Raji (cell line): ENCODE data around the gene TEX11.

Experiments used
- POLR2A ChIP-seq: IDR thresholded peaks from 2 replicates; pipeline ENCODE4 v1.6.1; 2011; ENCODE audit warnings: low read depth, low read length, control low read depth; ENCODE audit not compliant: insufficient read depth

The TEX11 gene

GRCh38 chrX:70908541-70908940 lies at the start of gene TEX11:
Gene TEX11 (minus strand): TSS chrX:70908711. CDS start chrX:70907789, 922 bp downstream.
- no peak for TF ChIP-seq POLR2A

GRCh38 chrX:70954871-70955270 lies 46.4 kb upstream of the TEX11 start:
- no peak for TF ChIP-seq POLR2A

GRCh38 chrX:70924294-70924911 lies 15.9 kb upstream of the TEX11 start:
- TF ChIP-seq POLR2A, result no peak

DNA sequence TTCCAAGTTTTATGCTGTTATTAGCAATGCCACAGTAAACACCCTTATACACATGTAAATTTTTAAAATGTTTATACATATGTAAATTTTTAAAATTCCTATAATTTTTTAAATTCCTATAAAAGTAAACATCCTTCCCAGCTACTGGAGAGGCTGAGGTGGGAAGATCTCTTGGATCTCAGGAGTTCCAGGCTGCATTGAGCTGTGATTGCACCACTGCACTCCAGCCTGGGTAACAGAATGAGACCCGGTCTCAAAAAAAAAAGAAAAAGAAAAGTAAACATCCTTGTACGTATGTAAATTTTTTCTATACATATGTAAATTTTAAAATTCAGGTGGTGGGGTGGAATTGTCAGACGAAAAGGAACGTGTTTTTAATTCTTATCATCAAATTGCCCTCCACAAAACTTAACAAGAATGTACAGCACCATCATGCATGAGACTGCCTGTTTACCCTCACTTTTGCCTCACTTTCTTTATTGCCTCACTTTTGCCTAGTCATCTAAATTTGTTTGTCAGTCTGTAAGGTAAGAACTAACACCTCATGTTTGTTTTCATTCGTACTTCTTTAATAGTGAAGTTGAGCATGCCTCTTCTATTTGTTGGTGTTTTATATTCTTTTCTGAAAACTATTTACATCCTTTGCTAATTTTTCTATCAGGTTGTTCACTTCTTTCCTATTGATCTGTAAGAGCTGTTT lies 14.4 kb upstream of the TEX11 start:
- no peak for TF ChIP-seq POLR2A

DNA sequence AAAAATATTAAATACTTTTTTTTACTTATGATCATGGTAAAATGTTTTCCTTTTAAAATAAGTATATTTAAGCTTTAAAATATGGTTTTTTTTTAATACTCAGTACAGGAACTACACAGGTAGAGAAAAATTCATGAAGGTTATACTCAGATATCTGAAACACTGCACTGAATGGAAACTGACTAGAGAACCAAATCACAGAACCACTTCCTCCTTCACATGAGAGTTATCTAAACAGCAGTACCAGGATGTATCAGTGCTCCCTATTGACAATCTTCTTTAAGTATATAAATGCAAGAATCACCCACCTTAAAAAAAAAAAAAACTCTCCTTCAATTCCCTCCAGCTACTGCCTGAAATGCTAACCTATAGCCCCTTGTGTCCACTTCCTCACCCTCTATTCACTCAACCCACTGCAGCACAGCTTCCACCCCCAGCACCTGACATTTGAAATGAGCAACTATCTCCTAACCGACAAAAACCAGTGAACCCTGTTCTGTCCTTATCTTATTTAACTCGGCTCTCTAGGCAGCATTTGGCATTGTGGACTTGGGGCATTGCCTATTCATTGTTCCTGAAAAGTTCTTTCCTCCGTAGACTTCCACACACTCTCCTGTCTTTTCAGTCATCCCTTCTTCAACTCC lies 13.3 kb upstream of the TEX11 start:
- no peak for TF ChIP-seq POLR2A

GRCh38 chrX:70916754-70917153 lies 8.2 kb upstream of the TEX11 start:
- TF ChIP-seq POLR2A, result no peak

GRCh38 chrX:70907900-70908299 lies 611 bp downstream of the TEX11 start:
- no peak for TF ChIP-seq POLR2A

- TF ChIP-seq POLR2A, result no peak
Observed at GRCh38 chrX:70901465-70901864, 7.0 kb downstream of the TEX11 start.

- no peak for TF ChIP-seq POLR2A
Observed at GRCh38 chrX:70878902-70879301, 29.6 kb downstream of the TEX11 start.

- TF ChIP-seq POLR2A, result no peak
Observed at GRCh38 chrX:70852294-70852693, 56.2 kb downstream of the TEX11 start.

DNA sequence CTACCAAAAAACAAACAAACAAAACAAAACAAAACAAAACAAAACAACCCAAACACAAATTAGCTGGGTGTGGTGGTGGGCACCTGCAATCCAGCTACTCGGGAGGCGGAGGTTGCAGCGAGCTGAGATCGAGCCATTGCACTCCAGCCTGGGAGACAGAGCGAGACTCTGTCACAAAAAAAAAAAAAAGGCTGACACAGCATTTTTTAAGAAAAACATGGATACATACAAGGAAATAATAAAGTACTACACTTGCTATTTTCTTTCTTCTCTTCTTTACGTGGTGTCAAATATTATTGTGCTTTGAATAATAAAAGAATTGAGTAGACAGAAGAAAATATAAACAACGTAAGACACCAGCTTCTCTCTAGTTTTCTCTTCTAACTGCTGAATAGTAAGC lies 73.9 kb downstream of the TEX11 start:
- no peak for TF ChIP-seq POLR2A

DNA sequence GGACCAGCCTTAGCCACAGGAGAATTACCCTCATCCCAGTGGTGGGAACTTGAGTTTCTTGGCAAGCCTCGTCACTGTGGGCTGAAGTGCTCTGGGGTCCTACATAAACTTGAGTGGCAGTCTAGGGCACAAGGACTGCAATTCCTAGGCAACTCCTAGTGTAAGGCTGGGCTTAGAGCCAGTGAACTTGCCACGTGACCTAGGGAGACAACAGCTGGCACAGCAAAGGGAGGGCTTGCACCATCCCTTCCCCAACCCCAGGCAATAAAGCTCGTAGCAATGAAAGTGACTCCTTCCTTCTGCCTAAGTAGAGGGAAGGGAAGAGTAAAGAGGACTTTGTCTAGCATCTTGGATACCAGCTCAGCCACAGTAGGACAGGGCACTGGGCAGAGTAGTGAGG lies 81.8 kb downstream of the TEX11 start:
- TF ChIP-seq POLR2A, result no peak

DNA sequence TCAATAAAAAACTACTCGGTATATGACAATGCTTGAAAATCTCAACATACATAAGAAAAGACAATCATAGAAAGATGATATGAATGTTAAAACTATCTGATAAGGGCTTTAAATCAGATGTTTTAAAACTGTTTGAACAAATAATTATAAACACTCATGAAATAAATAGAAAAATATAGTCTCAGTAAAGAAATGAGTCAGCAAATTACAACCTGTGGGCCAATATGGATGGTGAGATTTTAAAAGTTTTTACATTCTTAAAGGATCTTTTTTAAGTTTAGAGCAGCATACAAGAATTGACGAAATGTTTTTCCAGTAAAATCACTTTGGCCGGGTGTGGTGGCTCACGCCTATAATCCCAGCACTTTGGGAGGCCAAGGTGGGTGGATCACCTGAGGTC lies 83.1 kb downstream of the TEX11 start:
- TF ChIP-seq POLR2A, result no peak

GRCh38 chrX:70808942-70809940 lies 99.3 kb downstream of the TEX11 start:
- TF ChIP-seq POLR2A, result no peak

DNA sequence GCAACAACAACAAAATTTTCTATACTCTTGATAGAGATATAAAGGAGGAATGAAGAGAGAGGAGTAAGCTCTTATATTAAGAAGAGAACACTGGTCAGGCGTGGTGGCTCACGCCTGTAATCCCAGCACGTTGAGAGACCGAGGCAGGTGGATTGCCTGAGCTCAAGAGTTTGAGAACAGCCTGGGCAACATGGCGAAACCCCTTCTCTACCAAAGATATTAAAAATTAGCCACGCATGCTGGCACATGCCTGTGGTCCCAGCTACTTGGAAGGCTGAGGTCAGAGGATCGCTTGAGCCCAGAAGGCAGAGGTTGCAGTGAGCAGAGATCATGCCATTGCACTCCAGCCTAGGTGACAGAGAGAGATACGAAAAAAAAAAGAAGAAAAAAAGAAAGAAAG lies 102.4 kb downstream of the TEX11 start:
- no peak for TF ChIP-seq POLR2A

DNA sequence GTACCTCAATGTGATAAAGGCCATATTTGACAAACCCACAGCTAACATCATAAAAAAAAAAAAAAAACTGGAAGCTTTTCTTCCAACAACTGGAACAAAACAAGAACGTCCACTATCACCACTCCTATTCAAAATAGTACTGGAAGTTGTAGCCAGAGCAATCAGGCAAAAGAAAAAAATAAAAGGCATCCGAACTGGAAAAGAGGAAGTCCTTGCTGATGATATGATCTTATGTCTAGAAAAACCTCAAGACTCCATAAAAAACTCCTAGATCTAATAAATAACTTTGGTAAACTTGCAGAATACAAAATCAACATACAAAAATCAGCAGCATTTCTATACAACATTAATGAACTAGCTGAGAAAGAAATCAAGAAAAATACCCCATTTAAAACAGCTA lies 134.3 kb downstream of the TEX11 start:
- TF ChIP-seq POLR2A, result no peak
